Astrocyte of the cerebellum (primary cell): ENCODE data around the gene NSFL1C.
"Not testable (repeated sequence)": the region's sequence is repeated elsewhere in the genome, so short reads cannot be mapped to it uniquely, and the experiment has no call there.

Experiments
- DNase-seq: peaks from one replicate; pipeline ENCODE4 v3.0.0-alpha.2; 2011; ENCODE audit warnings: low read depth
- H3K4me3 ChIP-seq: 2 replicates; pipeline ENCODE4 v1.5.1; 2011; ENCODE audit warnings: mild to moderate bottlenecking, low read depth, low read length, moderate library complexity
- in situ Hi-C: cut with HindIII; loops from 2 replicates; pipeline ENCODE4 v1.10.0; 2017; ENCODE audit warnings: low sequenced_read_pairs
- TF ChIP-seq, protein P1 (sequence below): IDR thresholded peaks from 2 replicates; pipeline ENCODE4 v1.5.1; 2012; ENCODE audit warnings: low read length, low read depth, moderate library complexity, mild to moderate bottlenecking; ENCODE audit errors: missing control alignments

The NSFL1C gene

DNA sequence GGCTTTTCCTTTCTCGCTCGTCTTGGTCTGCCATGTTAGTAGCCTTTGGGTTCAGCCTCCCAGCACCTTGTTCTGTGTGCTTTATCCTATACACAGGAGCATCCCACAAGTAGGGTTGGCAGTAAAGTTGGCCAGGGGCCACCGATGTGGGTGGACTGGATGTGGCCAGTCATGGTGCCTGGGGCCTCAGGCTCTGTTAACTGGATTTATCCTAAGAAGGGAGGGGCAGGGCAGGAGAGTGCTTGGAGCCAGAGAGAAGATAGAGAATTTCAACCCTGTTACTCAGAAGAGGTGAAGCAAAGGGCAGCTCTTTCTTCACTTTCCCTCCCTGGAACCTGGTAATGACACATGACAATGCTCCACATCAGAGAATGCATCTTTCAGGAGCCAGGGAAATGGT, 38.7 kb upstream of the NSFL1C start:
- TF ChIP-seq, protein P1, sequence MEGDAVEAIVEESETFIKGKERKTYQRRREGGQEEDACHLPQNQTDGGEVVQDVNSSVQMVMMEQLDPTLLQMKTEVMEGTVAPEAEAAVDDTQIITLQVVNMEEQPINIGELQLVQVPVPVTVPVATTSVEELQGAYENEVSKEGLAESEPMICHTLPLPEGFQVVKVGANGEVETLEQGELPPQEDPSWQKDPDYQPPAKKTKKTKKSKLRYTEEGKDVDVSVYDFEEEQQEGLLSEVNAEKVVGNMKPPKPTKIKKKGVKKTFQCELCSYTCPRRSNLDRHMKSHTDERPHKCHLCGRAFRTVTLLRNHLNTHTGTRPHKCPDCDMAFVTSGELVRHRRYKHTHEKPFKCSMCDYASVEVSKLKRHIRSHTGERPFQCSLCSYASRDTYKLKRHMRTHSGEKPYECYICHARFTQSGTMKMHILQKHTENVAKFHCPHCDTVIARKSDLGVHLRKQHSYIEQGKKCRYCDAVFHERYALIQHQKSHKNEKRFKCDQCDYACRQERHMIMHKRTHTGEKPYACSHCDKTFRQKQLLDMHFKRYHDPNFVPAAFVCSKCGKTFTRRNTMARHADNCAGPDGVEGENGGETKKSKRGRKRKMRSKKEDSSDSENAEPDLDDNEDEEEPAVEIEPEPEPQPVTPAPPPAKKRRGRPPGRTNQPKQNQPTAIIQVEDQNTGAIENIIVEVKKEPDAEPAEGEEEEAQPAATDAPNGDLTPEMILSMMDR: no peak
- in situ Hi-C loops: no loop called here

DNA sequence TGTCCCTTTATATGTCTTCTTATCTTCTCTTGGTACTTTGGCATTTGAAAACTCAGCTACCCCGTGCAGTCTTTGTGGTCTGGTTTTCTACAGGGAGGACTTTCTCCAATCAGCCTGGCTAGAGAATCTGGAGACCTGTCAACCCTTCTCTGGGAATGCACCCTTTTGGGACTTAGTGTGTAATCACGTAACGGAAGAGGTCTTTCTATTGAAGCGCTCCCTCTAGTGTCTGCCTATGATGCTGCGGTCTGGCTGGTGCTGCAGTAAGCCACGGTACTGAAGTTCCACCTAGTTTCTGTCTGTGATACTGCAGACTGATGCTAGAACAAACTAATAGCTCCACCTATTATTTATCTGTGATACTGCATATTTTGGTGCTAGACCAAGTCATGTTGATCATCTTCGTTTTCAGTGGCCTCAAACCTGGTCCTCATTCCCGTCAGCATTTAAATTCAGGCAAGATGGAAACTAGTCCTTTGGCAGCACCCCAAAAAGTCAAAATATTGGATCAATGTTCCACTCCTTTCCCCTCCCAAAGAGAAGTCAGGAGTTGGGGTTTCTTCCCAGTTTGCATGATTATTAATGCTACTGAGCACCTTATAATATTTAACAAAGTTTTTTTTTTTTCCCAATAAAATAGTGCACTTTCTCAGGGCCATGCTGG, 37.0 kb upstream of the NSFL1C start:
- peak; percentile 82 for DNase-seq
- no peak overlapping the region for H3K4me3 ChIP-seq
- in situ Hi-C loops: no loop called here
- TF ChIP-seq, protein P1: peak; percentile 100

More for the DNA sequence above, 38.7 kb upstream of the NSFL1C start:
- no peak for DNase-seq
- H3K4me3 ChIP-seq: no peak overlapping the region

DNA sequence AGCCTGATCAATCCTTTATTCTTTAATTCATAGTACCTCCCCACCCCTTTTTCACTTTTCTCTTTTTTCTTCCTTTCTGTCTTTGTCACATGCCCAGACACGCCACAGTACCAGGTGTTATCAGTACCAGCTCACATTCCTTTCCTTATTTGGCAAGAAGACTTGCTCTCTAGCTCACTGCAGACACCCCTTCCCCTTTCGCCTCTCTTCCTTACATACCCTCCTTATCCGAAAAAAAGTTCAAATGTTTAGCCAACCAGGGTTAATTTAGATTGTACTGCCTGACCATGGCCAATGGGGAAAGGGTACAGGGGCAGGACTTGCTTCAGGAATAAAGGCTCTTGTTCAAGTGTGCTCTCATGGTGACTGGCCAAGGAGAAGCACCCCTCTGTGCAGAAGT, 33.8 kb upstream of the NSFL1C start:
- in situ Hi-C loops: no loop called here
- TF ChIP-seq, protein P1: no peak
- no peak overlapping the region for H3K4me3 ChIP-seq
- DNase-seq: no peak

DNA sequence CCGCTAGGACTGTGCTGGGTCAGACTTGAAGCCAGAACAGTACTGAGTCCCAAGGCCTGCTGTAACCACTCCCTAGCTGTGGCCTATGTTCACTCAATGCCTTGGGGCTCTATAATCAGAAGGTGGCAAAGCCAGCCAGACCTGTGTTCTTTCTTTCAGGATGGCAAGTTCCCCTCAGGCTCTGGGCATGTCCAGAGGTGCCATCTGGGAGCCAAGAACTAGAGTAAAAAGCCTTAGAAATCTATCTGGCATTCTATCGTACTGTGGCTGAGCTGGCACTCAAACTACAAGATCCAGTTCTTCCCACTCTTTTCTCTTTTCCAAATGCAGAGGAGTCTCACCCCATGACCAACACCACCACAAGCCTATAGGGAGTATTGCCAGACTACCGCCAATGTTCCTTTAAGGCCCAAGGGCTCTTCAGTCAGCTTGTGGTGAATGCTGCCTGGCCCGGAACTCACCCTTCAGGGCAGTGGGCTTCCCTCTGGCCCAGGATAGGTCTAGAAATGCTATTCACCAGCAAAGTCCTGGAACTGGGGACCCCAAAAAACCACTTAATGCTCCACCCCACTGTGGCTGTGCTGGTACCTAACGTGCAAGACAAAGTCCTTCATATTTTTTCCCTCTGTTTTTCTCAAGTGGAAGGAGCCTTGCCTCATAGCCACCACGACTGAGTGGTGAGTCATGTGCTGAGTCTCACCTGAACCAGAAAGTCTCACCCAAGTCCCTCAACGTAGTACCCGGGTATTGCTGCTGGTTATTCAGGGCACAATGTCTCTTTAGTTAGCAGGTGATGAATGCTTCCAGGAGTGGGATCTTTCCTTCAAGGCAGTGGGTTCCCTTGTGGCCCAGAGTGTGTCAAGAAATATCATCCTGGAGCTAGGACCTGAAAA, 33.1 kb upstream of the NSFL1C start:
- in situ Hi-C loops: no loop called here
- no peak overlapping the region for H3K4me3 ChIP-seq
- TF ChIP-seq, protein P1: no peak
- DNase-seq: no peak

DNA sequence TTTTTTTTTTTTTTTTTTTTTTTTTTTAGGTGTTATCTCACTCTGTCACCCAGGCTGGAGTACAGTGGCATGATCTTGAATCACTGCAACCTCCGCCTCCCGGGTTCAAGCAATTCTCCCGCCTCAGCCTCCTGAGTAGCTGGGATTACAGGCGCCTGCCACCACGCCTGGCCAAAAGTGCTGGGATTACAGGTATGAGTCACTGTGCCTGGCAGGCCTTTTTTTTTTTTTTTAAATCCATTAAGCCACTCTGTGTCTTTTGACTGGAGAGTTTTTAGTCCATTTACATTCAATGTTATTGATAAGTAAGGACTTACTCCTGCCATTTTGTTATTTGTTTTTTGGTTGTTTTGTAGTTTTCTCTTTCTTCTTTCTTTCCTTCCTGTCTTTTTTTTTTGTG, 30.7 kb upstream of the NSFL1C start:
- in situ Hi-C loops, DNase-seq, H3K4me3 ChIP-seq: not testable (repeated sequence)

DNA sequence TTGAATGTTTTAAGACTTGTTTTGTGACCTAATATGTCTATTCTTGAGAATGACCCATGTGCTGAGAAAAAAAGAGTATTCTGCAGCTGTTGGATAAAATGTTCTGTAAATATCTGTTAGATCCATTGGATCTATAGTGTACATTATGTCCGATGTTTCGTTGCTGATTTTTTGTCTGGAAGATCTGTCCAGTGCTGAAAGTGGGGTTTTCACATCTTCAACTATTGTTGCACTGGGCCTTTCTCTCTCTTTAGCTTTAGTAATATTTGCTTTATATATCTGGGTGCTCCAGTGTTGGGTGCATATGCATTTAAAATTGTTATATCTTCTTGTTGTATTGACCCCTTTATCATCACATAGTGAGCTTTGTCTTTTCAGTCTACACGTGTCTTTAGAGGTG, 30.3 kb upstream of the NSFL1C start:
- no peak for DNase-seq
- no peak overlapping the region for H3K4me3 ChIP-seq
- in situ Hi-C loops: no loop called here
- TF ChIP-seq, protein P1: no peak

DNA sequence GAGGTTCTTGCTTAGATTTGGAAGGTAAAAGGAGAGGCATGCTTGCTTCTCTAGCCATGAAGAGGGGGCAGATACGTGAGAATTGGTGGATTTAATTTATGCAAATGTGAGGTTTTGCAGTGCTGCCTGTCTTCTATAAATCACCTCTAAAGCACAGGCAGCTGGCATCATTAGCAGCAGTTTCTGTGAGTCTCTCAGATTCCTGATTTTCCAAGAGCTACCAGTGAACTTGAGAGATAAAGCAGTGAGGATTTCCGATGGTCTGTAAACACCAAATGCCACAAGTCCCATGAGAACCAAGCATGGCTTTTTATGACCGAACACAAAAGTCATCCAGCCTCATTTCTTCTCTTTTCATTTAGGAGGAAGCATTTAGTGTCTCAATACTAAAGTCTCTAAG, 27.8 kb upstream of the NSFL1C start:
- H3K4me3 ChIP-seq: no peak overlapping the region
- in situ Hi-C loops: no loop called here
- TF ChIP-seq, protein P1: no peak
- DNase-seq: no peak
